Stimulated activated CD4-positive, alpha-beta T cell treated with anti-CD3 and anti-CD28 coated beads, Interleukin-15, amount 100 ng/mL, for 24 hours (primary cell): ENCODE data around the gene NT5DC1.
A peak's percentile ranks its signal among the peaks of the same experiment; 100 is the strongest.

Experiments used
- DNase-seq: peaks from one replicate; pipeline ENCODE4 v3.0.0-alpha.2; 2020

Gene NT5DC1

DNA sequence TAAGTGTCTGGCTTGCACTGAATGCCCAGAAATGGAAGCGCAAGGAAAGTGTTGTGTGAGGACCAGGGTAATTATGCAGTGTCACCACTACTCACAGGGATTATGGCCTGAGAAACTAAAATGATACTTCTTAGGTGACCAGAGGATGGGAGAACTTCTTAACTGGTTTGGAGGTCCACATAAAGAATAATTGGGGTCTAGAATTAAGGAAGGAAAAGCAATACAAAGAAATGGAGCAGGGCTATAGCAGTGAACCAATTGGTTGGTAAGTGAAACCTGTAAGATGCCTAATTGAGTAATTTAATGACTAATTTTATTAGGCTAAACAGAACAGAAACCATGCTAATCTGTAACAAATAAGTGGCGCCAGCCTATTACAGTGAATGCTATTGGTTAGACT, 147.9 kb downstream of the NT5DC1 start:
- no peak for DNase-seq

DNA sequence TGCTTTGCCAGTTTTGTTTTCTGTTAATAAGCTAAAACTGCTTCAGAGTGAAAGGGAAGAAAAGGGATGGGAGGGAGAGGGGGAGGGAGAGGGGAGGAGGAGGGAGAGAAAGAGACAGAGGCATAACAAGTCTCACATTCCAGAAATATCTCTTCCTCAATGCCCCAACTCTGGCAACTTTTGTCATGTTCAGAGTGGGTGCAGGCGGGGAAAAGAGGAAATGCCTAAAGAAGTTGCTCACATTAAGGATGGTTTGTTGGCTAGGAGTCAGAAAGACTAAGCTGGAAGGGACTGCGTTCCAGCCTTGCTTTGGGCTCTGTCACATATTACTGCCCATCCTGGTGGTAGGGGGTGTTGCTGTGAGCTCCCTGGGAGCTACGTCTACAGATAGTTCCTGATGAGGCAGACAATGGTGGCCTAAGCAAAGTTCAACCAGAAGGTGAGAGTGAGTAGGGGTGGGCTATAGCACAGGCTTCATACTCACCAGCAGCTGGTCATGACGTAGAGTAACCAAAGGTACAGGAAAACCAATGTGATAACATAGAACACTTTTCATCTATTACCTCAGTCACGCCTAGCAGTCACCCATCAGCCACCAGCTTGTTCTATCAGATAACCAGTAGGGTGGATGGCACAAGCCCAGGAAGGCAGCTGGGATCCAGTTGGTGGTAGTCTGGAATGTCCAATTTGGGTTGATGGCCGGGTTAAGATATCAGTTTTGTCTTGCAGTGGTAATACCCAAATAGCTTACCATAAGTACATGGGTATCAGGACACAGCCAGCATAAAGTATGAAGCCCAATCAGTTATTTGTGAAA, 151.1 kb downstream of the NT5DC1 start:
- no peak for DNase-seq

DNA sequence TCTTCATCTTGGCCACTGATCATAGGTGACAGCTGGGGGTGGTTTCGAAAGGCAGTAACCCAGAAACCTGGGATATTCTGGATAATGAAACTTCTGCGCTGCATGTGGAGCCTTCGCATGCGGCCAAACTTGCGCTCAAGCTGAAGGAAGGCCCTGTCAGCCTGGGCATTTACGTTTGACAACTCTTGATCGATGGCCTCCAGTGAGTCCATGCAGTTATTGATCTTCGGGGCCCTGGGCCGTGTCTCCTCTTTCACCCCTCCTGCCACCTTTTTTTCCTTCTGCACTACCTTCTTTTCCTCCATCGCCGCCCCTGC, 152.5 kb downstream of the NT5DC1 start:
- DNase-seq: no peak

DNA sequence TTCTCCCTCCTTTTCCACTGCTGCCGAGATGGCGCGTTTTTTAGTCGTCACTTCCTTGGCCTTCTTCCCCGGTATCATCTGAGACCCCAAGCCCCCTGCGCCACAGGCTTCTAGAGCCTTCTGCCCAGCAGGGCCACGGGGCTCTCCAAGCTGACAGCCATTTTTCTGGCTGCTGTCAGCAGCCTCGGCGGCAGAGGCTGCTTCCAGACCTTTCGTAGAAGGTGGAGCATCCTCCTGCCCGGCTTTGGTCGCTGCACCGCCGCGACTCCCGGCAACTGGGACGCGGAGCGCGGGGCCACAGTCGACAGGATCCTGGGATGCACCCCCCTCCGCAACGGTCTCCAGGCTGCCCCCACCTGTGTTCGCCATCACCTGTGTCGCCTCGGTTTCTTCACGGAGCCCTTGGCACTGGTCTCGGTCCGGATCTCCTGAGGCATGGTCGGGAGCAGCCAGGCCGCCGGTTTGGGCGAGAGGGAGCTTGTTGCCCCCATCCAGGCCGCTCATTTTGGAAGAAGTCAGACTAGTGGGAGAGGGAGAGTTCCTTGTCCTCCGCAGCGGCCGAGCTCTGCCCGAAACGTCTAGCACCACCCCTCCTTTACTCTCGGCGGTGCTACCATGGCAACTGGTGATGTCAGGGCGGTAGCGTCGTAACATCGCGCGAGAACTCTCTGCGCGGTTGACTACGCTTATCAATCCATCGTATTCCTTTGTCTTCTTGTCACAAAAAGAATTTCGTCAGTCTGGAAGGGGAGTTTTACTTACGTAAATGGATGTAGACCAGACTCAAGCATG, 153.0 kb downstream of the NT5DC1 start, which contains the start of gene TSPYL4:
TSS of gene TSPYL4 (minus strand) at position 571 of the 792 bp plus-strand sequence. CDS start at position 504, 67 bp downstream.
- peak; percentile 91 for DNase-seq

DNA sequence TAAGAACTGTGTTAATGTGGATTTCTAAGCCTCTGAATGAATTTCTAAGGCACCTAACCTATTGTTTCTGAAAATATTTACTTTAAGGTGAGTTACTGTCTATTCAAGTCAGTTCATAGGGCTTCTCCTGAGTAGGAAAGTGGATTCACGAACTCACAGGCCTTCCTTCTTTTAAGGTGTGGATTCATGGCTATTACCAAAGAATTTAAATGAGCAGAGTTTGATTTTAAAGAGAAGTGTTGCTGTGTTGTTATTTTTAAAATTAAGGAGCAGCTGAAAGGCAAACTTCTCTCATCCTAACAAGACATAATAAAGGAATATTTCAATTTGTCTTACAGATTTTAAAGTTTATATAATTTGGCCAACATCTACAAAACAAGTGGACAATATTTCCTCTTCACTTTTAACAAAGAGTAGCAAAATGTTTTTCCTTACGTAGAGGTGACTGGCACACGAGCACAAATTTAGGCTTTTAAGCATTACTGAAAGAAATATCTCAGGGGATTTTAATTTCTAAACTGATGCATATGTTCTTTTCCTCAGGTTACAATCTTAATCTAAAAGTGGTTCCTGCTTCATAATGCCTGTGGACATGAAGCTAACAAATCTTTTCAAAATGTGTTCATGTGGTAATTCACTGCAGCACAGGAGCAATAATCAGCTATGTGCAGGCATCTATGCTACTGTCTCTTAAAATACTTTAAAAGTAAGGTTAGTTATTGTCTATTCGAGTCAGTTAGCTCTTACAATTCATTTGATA, 153.8 kb downstream of the NT5DC1 start:
- no peak for DNase-seq

DNA sequence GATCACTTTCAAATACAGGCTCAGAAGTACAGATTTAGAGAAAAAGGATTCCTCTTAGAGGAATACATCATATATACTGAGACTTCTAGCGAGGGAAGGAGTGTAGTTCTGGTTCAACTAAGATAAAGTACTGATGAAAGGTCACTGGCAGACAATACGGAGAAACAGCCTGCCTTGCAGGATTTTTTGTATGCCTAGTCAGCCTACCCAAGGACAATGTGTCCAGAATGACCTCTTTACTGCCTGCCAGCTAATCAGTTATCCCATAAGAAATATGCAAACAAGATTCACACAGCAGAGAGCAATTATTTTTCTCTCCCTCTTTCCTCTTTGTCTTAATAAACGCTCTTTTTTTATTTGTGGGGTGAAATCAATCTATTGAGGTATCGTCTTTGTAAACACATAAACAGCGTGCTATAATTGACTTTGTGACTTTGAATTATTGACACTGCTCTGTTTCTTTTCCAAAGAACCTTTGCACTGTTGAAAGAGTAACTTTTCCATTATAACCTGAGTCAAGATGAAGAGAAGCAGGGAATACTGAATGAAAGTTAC, 154.7 kb downstream of the NT5DC1 start:
- no peak for DNase-seq

DNA sequence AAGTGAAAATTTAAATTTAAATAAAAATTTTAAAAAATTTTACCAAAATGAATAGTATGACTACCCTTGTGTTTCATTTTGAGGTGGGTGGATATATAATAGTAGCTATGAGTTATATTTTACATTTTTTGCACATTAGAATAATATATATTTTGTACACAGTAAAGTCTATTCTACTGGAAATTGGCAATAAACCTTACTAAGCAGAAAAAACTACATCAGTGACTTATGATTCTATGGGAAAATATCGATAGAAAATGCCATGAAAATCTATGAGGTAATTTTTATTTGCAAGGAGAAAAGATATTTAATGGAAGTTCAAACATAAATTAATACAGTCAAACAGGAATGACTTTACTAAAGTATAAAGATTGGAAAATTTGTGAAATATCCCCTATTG, 156.0 kb downstream of the NT5DC1 start:
- no peak for DNase-seq

DNA sequence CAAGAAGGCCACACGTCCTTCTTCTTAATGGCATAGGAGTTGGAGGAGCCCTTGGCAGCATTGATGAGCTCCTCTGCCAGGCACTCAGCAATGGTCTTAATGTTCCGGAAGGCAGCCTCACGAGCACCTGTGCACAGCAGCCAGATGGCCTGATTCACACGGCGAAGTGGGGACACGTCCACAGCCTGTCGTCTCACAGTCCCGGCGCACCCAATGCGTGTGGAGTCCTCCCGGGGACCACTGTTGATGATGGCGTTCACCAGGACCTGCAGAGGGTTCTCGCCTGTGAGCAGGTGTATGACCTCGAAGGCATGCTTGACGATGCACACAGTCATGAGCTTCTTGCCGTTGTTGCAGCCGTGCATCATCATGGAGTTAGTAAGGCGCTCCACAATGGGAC, 157.9 kb downstream of the NT5DC1 start:
- DNase-seq: no peak

DNA sequence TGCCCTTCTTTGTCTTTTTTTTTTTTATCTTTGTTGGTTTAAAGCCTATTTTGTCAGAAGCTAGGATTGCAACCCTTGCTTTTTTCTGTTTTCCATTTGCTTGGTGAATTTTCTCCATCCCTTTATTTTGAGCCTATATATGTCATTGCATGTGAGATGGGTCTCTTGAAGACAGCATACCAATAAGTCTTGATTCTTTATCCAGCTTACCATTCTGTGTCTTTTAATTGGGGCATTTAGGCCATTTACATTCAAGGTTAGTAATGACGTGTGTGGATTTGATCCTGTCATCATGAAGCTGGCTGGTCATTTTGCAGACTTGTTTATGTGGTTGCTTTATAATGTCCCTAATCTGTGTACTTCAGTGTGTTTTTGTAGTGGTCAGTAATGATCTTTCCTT, 162.7 kb downstream of the NT5DC1 start:
- no peak for DNase-seq

DNA sequence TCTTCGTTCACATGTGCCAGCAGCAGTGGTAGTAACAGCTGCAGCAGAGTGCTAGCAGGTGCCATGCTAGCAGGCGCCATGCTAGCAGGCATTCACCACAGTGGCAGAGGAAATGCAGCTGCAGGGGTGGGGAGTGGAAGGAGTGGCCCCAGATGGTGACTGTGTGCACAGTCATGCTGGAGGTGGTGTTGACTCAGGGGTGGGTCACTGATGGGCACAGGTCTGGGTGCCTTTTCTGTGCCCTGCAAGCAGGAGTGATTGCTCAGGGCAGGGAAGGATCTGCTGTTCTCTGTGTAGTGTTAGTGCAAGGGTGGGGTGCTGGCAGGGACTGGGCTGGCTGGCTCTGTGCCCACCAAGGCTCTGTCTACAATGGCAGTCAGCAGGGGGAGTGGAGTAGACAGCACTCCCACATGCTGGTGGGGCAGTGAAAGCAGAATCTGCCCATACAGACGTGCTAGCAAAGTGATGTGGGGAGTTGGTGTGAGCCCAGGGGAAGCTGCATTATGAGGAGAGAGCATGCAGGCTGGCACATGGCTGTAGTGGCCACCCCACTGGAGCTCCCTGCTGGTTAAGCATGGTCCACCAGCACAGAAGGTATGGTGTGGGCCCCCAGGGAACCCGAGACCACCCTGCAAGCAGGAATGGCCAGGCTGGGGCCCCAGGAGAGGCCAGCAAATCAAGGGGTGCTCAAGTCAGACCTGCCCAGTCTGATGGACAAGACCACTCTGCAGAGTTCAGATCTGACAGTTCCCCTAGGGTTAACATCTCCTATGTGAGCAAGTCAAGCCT, 164.6 kb downstream of the NT5DC1 start:
- DNase-seq: peak; percentile 27

DNA sequence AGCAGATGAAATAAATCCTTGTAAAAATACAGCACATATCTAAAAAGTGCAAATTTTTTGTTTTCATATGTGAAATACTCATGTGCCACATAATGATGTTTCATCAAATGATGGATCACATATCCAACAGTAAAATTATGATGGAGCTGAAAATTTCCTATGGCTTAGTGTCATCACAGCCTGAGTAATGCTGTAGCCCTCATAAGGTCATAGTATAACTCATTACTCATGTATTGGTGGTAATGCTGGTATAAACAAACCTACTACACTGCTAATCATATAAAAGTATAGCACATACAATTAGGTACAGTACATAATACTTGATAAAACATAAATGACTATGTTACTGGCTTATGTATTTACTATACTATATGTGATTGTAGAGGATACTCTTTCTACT, 166.2 kb downstream of the NT5DC1 start:
- no peak for DNase-seq

DNA sequence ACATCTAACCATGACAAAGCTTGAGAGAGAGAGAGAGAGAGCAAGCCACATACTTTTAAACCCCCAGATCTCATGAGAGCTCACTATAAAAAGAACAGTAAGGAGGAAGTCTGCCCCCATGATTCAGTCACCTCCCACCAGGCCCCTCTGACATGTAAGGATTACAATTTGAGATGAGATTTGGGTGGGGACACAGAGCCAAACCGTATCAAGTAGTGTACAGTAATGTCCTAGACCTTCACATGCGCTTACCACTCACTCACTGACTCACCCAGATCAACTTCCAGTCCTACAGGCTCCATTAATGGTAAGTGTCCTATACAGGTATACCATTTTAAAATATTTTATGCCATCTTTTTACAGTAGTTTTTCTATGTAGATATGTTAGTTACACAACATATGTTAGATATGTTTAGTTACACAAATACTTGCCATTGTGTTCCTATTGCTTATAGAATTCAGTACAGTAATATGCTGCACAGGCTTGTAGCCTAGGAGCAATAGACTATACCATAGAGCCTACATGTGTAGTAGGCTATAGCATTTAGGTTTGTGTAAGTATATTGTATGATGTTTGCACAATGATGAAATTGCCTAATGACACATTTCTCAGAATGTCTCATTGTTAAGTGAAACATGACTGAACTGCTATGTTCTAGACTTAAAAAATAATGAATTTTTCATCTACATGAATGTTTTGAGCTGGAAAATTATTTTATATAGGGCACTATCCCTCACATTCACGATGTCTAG, 167.4 kb downstream of the NT5DC1 start:
- DNase-seq: no peak

DNA sequence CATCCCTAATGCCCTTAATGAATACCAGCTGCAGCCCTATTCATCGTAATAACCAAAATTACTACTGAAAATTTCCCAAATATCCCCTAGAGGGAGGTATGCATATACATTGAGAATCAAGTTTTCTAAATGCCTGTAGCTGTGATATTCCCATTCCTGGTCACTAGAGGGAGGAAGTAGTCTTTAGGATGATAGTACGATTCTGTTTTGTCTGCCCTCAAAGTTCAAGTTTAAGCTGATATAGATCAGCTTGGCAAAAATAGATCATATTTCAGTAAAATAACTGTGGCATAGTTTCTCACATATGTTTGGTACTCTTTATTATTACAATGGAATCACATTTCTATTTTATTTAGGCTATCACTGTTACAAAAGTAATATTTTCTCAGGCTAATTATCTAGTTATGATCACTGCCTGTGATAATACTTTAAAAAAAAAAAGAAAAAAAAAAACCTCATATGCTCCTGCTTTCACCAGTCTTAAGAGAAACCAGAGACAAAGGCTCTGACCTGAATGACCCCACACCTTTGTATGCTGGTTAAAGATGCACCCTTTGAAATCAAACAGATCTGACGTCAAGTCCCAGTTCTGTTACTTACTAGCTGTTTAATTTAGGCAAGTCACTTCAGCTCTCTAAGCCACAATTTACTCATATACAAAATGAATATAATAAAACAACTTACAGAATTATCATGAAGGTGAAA, 168.1 kb downstream of the NT5DC1 start:
- no peak for DNase-seq

DNA sequence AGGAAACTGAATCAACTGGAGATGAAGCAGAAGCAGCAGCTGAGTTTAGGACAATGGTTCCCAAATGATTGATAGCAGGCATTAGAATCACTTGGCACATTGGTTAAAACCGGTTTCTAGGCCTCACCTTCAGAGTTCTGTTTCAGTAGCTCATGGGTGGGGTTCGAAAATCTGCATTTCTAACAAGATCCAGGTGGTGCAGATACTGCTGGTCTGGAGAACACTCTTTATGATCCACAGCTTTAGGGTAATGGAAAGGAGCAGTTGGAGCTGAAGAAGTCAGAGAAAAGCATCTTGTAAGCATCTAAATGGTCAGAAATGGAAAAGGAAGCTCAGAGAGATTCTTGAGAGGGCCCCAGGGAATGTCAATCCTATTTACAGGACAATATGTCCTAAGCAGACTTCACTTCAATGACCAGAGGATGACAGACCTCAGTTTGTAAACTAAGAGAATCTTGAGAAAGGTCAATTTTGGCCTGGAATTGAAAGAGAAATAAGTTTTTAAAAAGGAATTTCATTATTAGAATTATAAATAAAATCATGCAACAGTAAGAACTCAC, 170.6 kb downstream of the NT5DC1 start:
- no peak for DNase-seq

DNA sequence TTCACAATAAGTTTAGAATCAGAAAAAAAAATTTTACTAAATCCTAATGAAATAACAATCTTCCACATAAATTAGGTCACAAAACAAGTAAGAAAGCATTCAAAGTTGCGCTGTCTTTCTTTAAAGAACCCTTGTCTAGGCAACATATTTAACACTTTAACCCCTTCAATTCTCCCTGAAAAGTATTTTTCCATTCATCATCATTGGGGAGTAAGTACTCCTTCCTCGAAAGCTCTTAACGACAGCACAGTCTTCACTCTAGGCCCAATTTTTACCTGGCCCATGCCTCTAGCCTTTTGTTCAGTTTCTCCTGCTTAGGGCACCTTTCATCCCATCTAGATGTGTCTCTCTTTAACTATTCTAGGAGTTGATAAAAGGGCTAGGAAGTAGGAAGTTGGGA, 176.5 kb downstream of the NT5DC1 start:
- DNase-seq: no peak

DNA sequence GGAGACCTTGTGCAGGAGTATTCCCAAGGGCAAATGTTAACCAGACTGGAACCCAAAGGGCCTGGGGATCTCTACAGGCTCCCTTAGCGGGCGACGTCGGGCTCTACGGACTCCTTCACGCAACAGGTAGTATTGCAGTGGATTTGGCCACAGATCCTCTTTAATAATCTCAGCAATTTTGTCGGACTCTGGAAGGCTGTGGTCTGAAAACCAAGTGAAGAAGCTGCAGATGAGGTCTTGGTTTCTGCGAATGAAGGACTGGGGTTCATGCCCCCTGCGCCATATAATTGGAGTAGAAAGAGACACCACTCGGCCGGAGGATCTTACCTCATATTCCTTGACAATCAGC, 177.8 kb downstream of the NT5DC1 start:
- no peak for DNase-seq

DNA sequence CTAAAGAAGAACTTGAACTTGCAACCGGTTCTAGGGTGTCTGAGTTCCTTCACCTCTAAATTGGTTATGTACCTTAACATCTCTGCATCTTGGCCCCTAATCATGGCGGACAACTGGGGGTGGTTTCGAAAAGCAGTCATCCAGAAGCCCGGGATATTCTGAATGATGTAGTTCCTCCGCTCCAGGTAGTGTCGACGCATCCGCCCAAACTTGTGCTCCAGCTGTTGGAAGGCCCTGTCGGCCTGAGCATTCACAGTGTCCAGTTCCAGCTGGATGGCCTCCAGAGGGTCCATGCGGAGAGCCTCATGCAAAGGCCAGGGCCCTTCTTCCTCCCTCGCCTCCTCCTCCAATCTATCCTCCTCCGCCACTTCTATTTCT, 178.2 kb downstream of the NT5DC1 start:
- DNase-seq: peak; percentile 35

DNA sequence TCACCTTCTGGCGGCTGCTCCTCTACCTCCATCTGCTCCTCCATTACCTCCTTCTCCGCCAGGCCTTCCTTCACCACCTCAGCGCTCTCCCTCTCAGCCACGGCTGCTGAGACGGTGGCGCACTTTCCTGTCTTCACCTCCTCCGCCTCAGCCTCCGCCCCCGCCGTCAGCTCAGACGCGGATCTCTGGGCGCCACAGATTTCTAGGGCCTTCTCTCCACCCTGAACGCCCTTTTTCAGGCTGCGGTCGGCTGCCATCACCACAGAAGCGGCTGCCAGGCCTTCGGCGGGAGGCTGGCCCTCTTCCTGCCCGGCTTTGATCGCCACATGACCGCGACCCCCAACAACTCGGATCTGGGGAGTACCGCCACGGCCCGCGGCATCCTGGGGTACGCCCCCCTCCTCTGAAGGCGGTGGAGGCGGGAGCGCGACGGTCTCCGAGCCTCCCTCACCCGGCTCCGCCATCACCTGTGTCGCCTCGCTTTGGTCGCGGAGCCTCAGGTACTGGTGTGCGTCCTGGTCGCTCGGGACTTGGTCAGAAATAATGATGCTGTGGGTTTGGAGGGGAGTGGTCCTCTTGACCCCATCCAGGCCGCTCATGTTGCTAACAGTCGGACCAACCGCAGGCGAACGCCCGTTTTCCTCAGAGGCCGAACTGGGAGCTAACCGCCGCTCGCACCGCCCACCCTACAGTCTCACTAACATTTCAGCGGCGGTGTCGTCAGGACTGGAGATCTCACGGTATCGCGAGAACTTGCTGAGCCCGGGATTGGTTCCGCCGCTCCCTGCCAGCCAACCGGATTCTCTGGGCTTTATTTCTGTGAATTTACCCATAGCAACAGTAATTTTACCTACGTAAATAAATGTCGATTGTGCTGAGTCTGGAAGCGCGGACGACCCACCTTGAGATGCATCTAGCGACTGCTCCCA, 178.8 kb downstream of the NT5DC1 start, which contains the start of gene TSPYL1:
TSS of gene TSPYL1 (minus strand) at position 699 of the 929 bp plus-strand sequence. CDS start at position 599, 100 bp downstream.
- peak; percentile 95 for DNase-seq

DNA sequence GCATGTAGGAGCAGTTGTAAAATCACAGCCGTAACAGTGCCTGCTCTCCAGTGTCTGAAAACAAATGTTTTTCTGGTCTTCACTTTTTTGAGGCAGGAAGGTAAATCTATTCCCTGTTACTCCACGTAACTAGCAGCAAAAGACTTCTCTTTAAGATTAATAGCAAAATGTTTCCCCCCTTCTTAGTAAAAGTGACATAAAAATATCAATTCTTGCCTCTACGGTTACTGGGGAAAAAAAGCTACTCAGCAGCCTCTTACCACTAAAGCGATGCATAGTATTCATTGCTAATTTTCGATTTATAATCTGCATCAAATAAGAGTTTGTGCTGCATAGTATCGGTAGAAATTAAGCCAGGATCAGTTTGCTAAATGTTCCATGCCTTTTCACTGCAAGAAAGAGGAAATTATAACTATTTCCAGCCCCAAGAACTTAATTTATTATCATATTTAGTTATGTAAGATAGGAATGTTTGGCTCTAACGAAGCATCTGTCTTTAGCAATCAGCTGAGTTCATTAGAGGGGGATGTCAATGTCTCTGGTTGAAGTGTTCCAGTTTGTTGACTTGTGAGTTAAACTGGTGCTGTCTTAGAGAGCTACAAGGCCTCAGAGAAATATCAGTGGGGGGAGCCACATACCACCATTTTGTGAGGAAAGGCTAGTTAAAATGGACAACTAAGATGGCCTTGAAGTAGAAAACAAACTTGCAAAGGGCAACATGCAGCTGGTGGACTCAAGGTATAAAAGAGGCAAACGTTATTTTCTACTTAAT, 179.7 kb downstream of the NT5DC1 start:
- DNase-seq: no peak
